Measurements from ENCODE around the gene PTCHD4.
A peak's percentile ranks its signal among the peaks of the same experiment; 100 is the strongest.
"Not testable (repeated sequence)": the region's sequence is repeated elsewhere in the genome, so short reads cannot be mapped to it uniquely, and the experiment has no call there.

Gene PTCHD4

GRCh38 chr6:48111143-48111506, at the start of gene PTCHD4:
PTCHD4 (minus strand) TSS chr6:48111197; CDS start chr6:48068957, 42,240 bp downstream.
- DNase-seq: no peak

GRCh38 chr6:48151142-48151541, 40.1 kb upstream of the PTCHD4 start:
- no peak for DNase-seq

- DNase-seq: no peak
Measured at GRCh38 chr6:48150701-48151100, 39.7 kb upstream of the PTCHD4 start.

GRCh38 chr6:48147051-48147450, 36.1 kb upstream of the PTCHD4 start:
- no peak for DNase-seq

- no peak for DNase-seq
Measured at GRCh38 chr6:48144021-48144420, 33.0 kb upstream of the PTCHD4 start.

GRCh38 chr6:48141975-48142374, 31.0 kb upstream of the PTCHD4 start:
- DNase-seq: no peak

- DNase-seq: no peak
Measured at GRCh38 chr6:48139818-48140614, 29.0 kb upstream of the PTCHD4 start.

- no peak for DNase-seq
Measured at GRCh38 chr6:48136856-48137255, 25.9 kb upstream of the PTCHD4 start.

GRCh38 chr6:48135323-48136084, 24.5 kb upstream of the PTCHD4 start:
- DNase-seq: peak; percentile 73

- no peak for DNase-seq
Measured at GRCh38 chr6:48134246-48134645, 23.2 kb upstream of the PTCHD4 start.

GRCh38 chr6:48123601-48124000, 12.6 kb upstream of the PTCHD4 start:
- no peak for DNase-seq

GRCh38 chr6:48121983-48122749, 11.2 kb upstream of the PTCHD4 start:
- DNase-seq: not testable (repeated sequence)

GRCh38 chr6:48116699-48117645, 6.0 kb upstream of the PTCHD4 start:
- DNase-seq: no peak

GRCh38 chr6:48113130-48113529, 2.1 kb upstream of the PTCHD4 start:
- peak; percentile 72 for DNase-seq

- DNase-seq: no peak
Measured at GRCh38 chr6:48111575-48111974, 578 bp upstream of the PTCHD4 start.

GRCh38 chr6:48110436-48111142, 408 bp downstream of the PTCHD4 start:
- DNase-seq: no peak

- no peak for DNase-seq
Measured at GRCh38 chr6:48109944-48110343, 1.1 kb downstream of the PTCHD4 start.

GRCh38 chr6:48102476-48103195, 8.4 kb downstream of the PTCHD4 start:
- not testable (repeated sequence) for DNase-seq

GRCh38 chr6:48101290-48101689, 9.7 kb downstream of the PTCHD4 start:
- no peak for DNase-seq

GRCh38 chr6:48100588-48100895, 10.5 kb downstream of the PTCHD4 start:
- no peak for DNase-seq
